ENCODE results near the gene ITGB3.
"Not testable (repeated sequence)": the region's sequence is repeated elsewhere in the genome, so short reads cannot be mapped to it uniquely, and the experiment has no call there.

The ITGB3 gene

DNA sequence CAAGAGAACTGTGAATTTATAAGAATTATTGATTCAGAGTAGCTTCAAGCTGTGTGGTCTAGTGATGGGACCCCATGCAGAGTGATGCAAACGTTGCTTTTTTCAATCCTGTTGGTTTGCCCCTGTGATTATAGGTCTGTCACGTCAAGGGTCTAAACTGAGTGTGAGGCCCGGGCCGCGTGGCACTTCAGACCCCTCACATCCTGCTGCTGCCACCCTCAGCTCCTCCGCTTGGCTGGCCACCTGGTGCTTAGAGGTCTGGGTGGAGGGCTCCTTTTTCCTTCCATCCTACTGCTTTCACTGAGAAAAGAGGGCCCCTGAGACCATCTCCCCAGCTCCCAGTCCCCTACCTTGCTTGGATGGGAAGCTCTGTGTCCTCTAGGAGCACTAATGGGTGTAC is 32.5 kb upstream of the ITGB3 start:
- H3K27ac ChIP-seq (ENCODE audit: low read depth, low read length) = no peak overlapping the region
- TF ChIP-seq CTCF (IDR thresholded peaks at IDR 0.05; ENCODE audit: insufficient read depth, low read length, poor library complexity, severe bottlenecking) = no peak
- TF ChIP-seq EZH2phosphoT487 (conservative IDR thresholded peaks at IDR 0.05; ENCODE audit: low read length) = no peak
- H3K27me3 ChIP-seq (ENCODE audit: low read length) = no peaks in the 10 kb centered on the region
- no peaks in the 10 kb centered on the region for H3K79me2 ChIP-seq (ENCODE audit: insufficient read depth, low read length)
- H3K9me2 ChIP-seq (replicated peaks; ENCODE audit: insufficient read depth, low read length) = no peaks in the 10 kb centered on the region
- no peak overlapping the region for H3K9ac ChIP-seq (ENCODE audit: low read length)
- H4K20me1 ChIP-seq (ENCODE audit: low read depth, low read length) = no peaks in the 10 kb centered on the region
- no peak overlapping the region for H3K4me3 ChIP-seq (ENCODE audit: insufficient read depth, low read length, poor library complexity, severe bottlenecking)
- H3K9me3 ChIP-seq (ENCODE audit: insufficient read depth, low read length) = no peaks in the 10 kb centered on the region
- no peak overlapping the region for H2AFZ ChIP-seq (ENCODE audit: low read depth, low read length, severe bottlenecking)
- H3K4me2 ChIP-seq (ENCODE audit: low read depth, low read length, poor library complexity, severe bottlenecking) = no peak overlapping the region
- no peaks in the 10 kb centered on the region for H3F3A ChIP-seq (ENCODE audit: insufficient read depth)
- H3K36me3 ChIP-seq (ENCODE audit: low read length) = no peaks in the 10 kb centered on the region

DNA sequence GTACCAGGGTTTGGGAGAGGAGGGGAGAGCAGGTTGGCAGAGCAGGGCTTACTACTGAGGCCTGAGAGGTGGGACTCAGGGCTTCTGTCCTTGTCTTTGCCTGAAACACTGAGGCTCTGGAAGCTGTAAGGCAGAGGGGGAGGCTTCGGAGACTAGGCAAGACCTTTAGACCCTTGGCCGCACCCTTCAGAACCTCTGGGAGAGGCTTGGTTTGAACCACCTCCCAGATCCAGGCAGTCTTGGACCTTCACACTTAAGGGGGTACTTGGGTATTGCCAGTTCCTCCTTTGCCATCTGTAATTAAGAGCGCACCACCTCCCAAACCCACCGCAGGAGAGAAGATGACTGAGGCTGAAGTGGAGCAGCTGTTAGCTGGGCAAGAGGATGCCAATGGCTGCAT is 31.6 kb upstream of the ITGB3 start:
- Histone ChIP-seq H3K79me2 (ENCODE audit: insufficient read depth, low read length) (no peaks in the 10 kb centered on the region), H4K20me1 (ENCODE audit: low read depth, low read length) (no peaks in the 10 kb centered on the region), H3F3A (ENCODE audit: insufficient read depth) (no peaks in the 10 kb centered on the region), H3K9me2 (replicated peaks; ENCODE audit: insufficient read depth, low read length) (no peaks in the 10 kb centered on the region), H3K27ac (ENCODE audit: low read depth, low read length) (no peak overlapping the region), H2AFZ (ENCODE audit: low read depth, low read length, severe bottlenecking) (no peak overlapping the region), H3K4me2 (ENCODE audit: low read depth, low read length, poor library complexity, severe bottlenecking) (no peak overlapping the region), H3K9ac (ENCODE audit: low read length) (no peak overlapping the region), H3K4me3 (ENCODE audit: insufficient read depth, low read length, poor library complexity, severe bottlenecking) (no peak overlapping the region), H3K36me3 (ENCODE audit: low read length) (no peaks in the 10 kb centered on the region), H3K27me3 (ENCODE audit: low read length) (no peaks in the 10 kb centered on the region), H3K9me3 (ENCODE audit: insufficient read depth, low read length) (no peaks in the 10 kb centered on the region)
- no peak for TF ChIP-seq EZH2phosphoT487 (conservative IDR thresholded peaks at IDR 0.05; ENCODE audit: low read length)
- TF ChIP-seq CTCF (IDR thresholded peaks at IDR 0.05; ENCODE audit: insufficient read depth, low read length, poor library complexity, severe bottlenecking) = no peak

DNA sequence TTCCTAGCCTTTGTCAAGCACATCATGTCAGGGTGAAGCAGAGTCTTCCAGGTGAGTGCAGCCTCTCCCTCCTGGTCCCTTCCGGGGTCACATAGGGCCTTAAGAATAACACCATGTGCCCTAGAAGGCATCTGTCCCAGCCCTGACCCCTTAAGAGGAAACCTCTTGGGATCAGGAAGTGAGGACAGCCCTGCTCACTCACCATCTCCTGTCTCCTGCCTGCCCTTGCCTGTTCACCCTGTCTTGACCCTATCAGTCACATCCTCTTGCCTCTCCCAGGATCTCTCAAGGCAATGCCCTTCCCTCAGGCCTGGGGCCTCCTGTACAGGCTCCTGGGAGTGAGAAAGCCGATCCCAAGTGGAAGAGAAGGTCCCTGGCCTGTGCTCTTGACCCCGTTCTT is 30.6 kb upstream of the ITGB3 start:
- Histone ChIP-seq H2AFZ (ENCODE audit: low read depth, low read length, severe bottlenecking) (no peak overlapping the region), H3K79me2 (ENCODE audit: insufficient read depth, low read length) (no peaks in the 10 kb centered on the region), H3K9ac (ENCODE audit: low read length) (no peak overlapping the region), H4K20me1 (ENCODE audit: low read depth, low read length) (no peaks in the 10 kb centered on the region), H3K9me3 (ENCODE audit: insufficient read depth, low read length) (no peaks in the 10 kb centered on the region), H3K27ac (ENCODE audit: low read depth, low read length) (no peak overlapping the region), H3K4me2 (ENCODE audit: low read depth, low read length, poor library complexity, severe bottlenecking) (no peak overlapping the region), H3F3A (ENCODE audit: insufficient read depth) (no peaks in the 10 kb centered on the region), H3K36me3 (ENCODE audit: low read length) (no peaks in the 10 kb centered on the region), H3K27me3 (ENCODE audit: low read length) (no peaks in the 10 kb centered on the region), H3K9me2 (replicated peaks; ENCODE audit: insufficient read depth, low read length) (no peaks in the 10 kb centered on the region), H3K4me3 (ENCODE audit: insufficient read depth, low read length, poor library complexity, severe bottlenecking) (no peak overlapping the region)
- TF ChIP-seq CTCF (IDR thresholded peaks at IDR 0.05; ENCODE audit: insufficient read depth, low read length, poor library complexity, severe bottlenecking) (no peak), EZH2phosphoT487 (conservative IDR thresholded peaks at IDR 0.05; ENCODE audit: low read length) (no peak)

DNA sequence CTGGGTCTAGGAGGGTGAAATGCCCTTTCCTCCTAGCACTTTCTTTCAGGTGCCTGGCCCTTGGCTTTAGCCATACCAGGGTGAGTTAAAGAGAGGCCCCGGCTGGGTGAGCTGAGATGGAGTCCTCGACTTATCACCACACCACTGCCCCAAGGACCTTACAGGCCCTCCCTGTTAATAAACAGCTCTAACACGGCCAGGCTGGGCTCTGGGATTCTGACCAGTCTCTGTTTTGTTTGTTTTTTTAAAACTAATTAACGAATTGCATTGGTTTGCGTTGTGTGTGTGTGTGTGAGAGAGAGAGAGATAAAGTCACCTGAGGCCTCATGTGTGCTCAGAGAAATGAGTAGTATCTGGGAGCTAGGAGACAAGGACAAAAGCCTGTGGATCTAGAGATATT is 30.2 kb upstream of the ITGB3 start:
- Histone ChIP-seq H3K36me3 (ENCODE audit: low read length) (no peaks in the 10 kb centered on the region), H2AFZ (ENCODE audit: low read depth, low read length, severe bottlenecking) (no peak overlapping the region), H4K20me1 (ENCODE audit: low read depth, low read length) (no peaks in the 10 kb centered on the region), H3K27me3 (ENCODE audit: low read length) (no peaks in the 10 kb centered on the region), H3F3A (ENCODE audit: insufficient read depth) (no peaks in the 10 kb centered on the region), H3K79me2 (ENCODE audit: insufficient read depth, low read length) (no peaks in the 10 kb centered on the region), H3K4me3 (ENCODE audit: insufficient read depth, low read length, poor library complexity, severe bottlenecking) (no peak overlapping the region), H3K9ac (ENCODE audit: low read length) (no peak overlapping the region), H3K27ac (ENCODE audit: low read depth, low read length) (no peak overlapping the region), H3K9me2 (replicated peaks; ENCODE audit: insufficient read depth, low read length) (no peaks in the 10 kb centered on the region), H3K9me3 (ENCODE audit: insufficient read depth, low read length) (no peaks in the 10 kb centered on the region), H3K4me2 (ENCODE audit: low read depth, low read length, poor library complexity, severe bottlenecking) (no peak overlapping the region)
- no peak for TF ChIP-seq CTCF (IDR thresholded peaks at IDR 0.05; ENCODE audit: insufficient read depth, low read length, poor library complexity, severe bottlenecking)
- no peak for TF ChIP-seq EZH2phosphoT487 (conservative IDR thresholded peaks at IDR 0.05; ENCODE audit: low read length)

DNA sequence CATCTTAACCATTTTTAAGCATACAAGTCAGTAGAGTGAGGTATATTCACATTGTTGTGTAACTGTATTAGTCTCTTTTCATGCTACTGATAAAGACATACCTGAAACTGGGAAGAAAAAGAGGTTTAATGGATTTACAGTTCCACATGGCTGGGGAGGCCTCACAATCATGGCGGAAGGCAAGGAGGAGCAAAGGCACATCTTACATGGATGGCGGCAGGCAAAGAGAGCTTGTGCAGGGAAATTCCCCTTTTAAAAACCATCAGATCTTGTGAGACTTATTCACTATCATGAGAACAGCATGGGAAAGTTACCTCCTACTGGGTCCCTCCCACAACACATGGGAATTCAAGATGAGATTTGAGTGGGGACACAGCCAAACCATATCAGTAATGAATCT is 29.6 kb upstream of the ITGB3 start:
- not testable (repeated sequence) for H3F3A ChIP-seq (ENCODE audit: insufficient read depth); H3K27ac ChIP-seq (ENCODE audit: low read depth, low read length); H3K4me3 ChIP-seq (ENCODE audit: insufficient read depth, low read length, poor library complexity, severe bottlenecking); H3K9me2 ChIP-seq (replicated peaks; ENCODE audit: insufficient read depth, low read length); H2AFZ ChIP-seq (ENCODE audit: low read depth, low read length, severe bottlenecking); H4K20me1 ChIP-seq (ENCODE audit: low read depth, low read length); H3K36me3 ChIP-seq (ENCODE audit: low read length); H3K9ac ChIP-seq (ENCODE audit: low read length); H3K79me2 ChIP-seq (ENCODE audit: insufficient read depth, low read length); H3K4me2 ChIP-seq (ENCODE audit: low read depth, low read length, poor library complexity, severe bottlenecking); H3K9me3 ChIP-seq (ENCODE audit: insufficient read depth, low read length); H3K27me3 ChIP-seq (ENCODE audit: low read length)

Data from SU-DHL-6 (cell line).